GM12878 (cell line): Measurements from ENCODE around the gene DLEC1. TPM values are rescaled to one million over a fixed set of nuclear protein-coding genes. Genes with fewer than 3 reads are reported as not detected.
"Not testable (repeated sequence)": the region's sequence is repeated elsewhere in the genome, so short reads cannot be mapped to it uniquely, and the experiment has no call there.

Experiments used
- ATAC-seq: fragments of 200-7000 bp; cut with Tn5 transposase; 3 replicates; pipeline ENCODE4 v1.9.1; 2020; ENCODE audit warnings: mild to moderate bottlenecking, moderate library complexity
- BruUV-seq: library from RNA; stranded (reverse); fragments of 400-500 nt; replicated peaks from 2 replicates; lab custom pipeline; 2021; lab: Mats Ljungman, UMichigan
- CTCF ChIA-PET: fragments of 300-600 bp; sonication (Branson Sonifier 250); formaldehyde crosslinking; extraction: SDS; loops from one replicate; lab custom pipeline; 2021; ENCODE audit warnings: inconsistent platforms; lab: Yijun Ruan, JAX
- POLR2A ChIA-PET: fragments of 350-600 bp; formaldehyde crosslinking; extraction: SDS; loops from one replicate; lab custom pipeline; 2021; ENCODE audit warnings: inconsistent platforms; lab: Charles Lee
- RAD21 ChIA-PET: fragments of 300-600 bp; sonication (Branson Sonifier 250); formaldehyde crosslinking; loops from one replicate; lab custom pipeline; 2023; ENCODE audit warnings: antibody characterized with exemption; ENCODE audit not compliant: unreplicated experiment; lab: Charles Lee
- SMC1A ChIA-PET: fragments of 300-600 bp; sonication (Branson Sonifier 250); formaldehyde crosslinking; loops from one replicate; lab custom pipeline; 2023; ENCODE audit not compliant: unreplicated experiment, uncharacterized antibody; lab: Charles Lee
- DNase-seq: peaks from one replicate; pipeline ENCODE4 v3.0.0-alpha.2; 2011; ENCODE audit warnings: low read depth, low spot score
- FAIRE-seq: peaks from 3 replicates; lab custom pipeline; 2011; peaks lifted over from hg19 to GRCh38; lab: Jason Lieb, UNC
- H2AFZ ChIP-seq: 2 replicates; pipeline ENCODE4 v1.6.0; 2011; ENCODE audit warnings: low read depth, low read length, control low read depth; ENCODE audit not compliant: control insufficient read depth
- H3K27ac ChIP-seq: 2 replicates; pipeline ENCODE4 v1.5.1; 2011; ENCODE audit warnings: control low read depth; ENCODE audit not compliant: control insufficient read depth, insufficient read depth
- H3K27me3 ChIP-seq, 2 experiments: replicated peaks in 1 of 2; 2 replicates each; pipeline versions ENCODE4 v1.6.0 to v1.6.1; 2011; ENCODE audit warnings: low read length in 1 of 2; ENCODE audit not compliant: control insufficient read depth in 2 of 2, insufficient read depth in 2 of 2
- H3K36me3 ChIP-seq, 2 experiments: 2 replicates each; pipeline ENCODE4 v1.5.1; 2011; ENCODE audit warnings: low read length in 1 of 2; ENCODE audit not compliant: control insufficient read depth in 2 of 2, insufficient read depth in 2 of 2
- H3K4me1 ChIP-seq: 2 replicates; pipeline ENCODE4 v1.6.1; 2011; ENCODE audit warnings: mild to moderate bottlenecking, low read length, moderate library complexity, mixed read lengths; ENCODE audit not compliant: control insufficient read depth, insufficient read depth
- H3K4me2 ChIP-seq: 2 replicates; pipeline ENCODE4 v1.6.0; 2011; ENCODE audit warnings: control low read depth; ENCODE audit not compliant: control insufficient read depth, insufficient read depth
- H3K4me3 ChIP-seq: fragments of 200-600 bp; sonication (generic); 2 replicates; pipeline ENCODE4 v1.5.1; 2016
- H3K79me2 ChIP-seq: 2 replicates; pipeline ENCODE4 v1.6.0; 2011; ENCODE audit warnings: low read length; ENCODE audit not compliant: control insufficient read depth, insufficient read depth
- H3K9ac ChIP-seq: 2 replicates; pipeline ENCODE4 v1.8.0; 2011; ENCODE audit warnings: low read length, control low read depth, mixed read lengths; ENCODE audit not compliant: control insufficient read depth, insufficient read depth
- H3K9me3 ChIP-seq: replicated peaks from 3 replicates; pipeline ENCODE4 v1.5.1; 2011; ENCODE audit warnings: mild to moderate bottlenecking, low read length; ENCODE audit not compliant: control insufficient read depth, insufficient read depth
- H4K20me1 ChIP-seq: 2 replicates; pipeline ENCODE4 v1.6.0; 2011; ENCODE audit not compliant: control insufficient read depth, insufficient read depth
- NR2C2 ChIP-seq: IDR thresholded peaks from 2 replicates; pipeline ENCODE4 v1.6.1; 2011; ENCODE audit warnings: borderline replicate concordance, low read depth; ENCODE audit not compliant: control insufficient read depth, insufficient read length
- PBX3 ChIP-seq: IDR thresholded peaks from 2 replicates; pipeline ENCODE4 v1.6.1; 2011; ENCODE audit warnings: mild to moderate bottlenecking, low read depth, low read length, moderate library complexity; ENCODE audit not compliant: insufficient replicate concordance
- SMAD1 ChIP-seq: fragments of 450-650 bp; IDR thresholded peaks from 2 replicates; pipeline ENCODE4 v1.6.1; 2018; ENCODE audit warnings: mild to moderate bottlenecking, low read depth; ENCODE audit not compliant: partially characterized antibody
- WGBS: methylation state at CpG from one replicate; pipeline ENCODE4 v1.1.6; 2016; ENCODE audit warnings: low lambda C conversion rate; ENCODE audit not compliant: insufficient replicate concordance, insufficient coverage; ENCODE audit errors: missing lambda C conversion rate; 5-methylcytosine and 5-hydroxymethylcytosine counted together
- in situ Hi-C: fragments of 300-500 bp; cut with MboI; formaldehyde crosslinking; loops from 9 replicates; pipeline ENCODE4 v1.14.3; 2018; ENCODE audit warnings: mixed read lengths
- intact Hi-C: fragments of 100-400 bp; cut with micrococcal nuclease; formaldehyde crosslinking; loops from one replicate; pipeline ENCODE4 v1.14.2; 2022; ENCODE audit not compliant: unreplicated experiment
- polyA plus RNA-seq, 11 experiments: library from polyadenylated mRNA; depleted of rRNA in 4 of 11; unstranded in 6 of 11; stranded (reverse) in 5 of 11; fragments of >200 nt; fragmentation: Nextera tagmentation in 4 of 11; fragmentation: Illumina TruSeq in 1 of 11; extraction: Ambion mirVana in 4 of 11; extraction: Trizol in 1 of 11; gene quantifications; 1 replicate in 1 of 11; 2 replicates in 10 of 11; pipeline versions ENCODE4 v1.2.1 to v1.2.3, GENCODE V29; 2011 to 2016; ENCODE audit warnings: inconsistent platforms in 2 of 11, missing spikeins in 2 of 11, low read depth in 1 of 11
- total RNA-seq, 4 experiments: library from RNA; depleted of rRNA in 3 of 4; stranded (reverse); fragments of >200 nt in 3 of 4; fragmentation: Illumina TruSeq in 1 of 4; extraction: Trizol in 1 of 4; gene quantifications; 2 replicates each; pipeline versions ENCODE4 v1.2.1 to v1.2.3, GENCODE V29; 2013 to 2021

DLEC1 gene
- total and polyA plus RNA-seq, 10 of the 15 experiments (the other 5 are each of a cell fraction or from before 2014, with no cell fraction given) = 0.03 to 0.29 (median 0.07) TPM; not detected in 3

DNA sequence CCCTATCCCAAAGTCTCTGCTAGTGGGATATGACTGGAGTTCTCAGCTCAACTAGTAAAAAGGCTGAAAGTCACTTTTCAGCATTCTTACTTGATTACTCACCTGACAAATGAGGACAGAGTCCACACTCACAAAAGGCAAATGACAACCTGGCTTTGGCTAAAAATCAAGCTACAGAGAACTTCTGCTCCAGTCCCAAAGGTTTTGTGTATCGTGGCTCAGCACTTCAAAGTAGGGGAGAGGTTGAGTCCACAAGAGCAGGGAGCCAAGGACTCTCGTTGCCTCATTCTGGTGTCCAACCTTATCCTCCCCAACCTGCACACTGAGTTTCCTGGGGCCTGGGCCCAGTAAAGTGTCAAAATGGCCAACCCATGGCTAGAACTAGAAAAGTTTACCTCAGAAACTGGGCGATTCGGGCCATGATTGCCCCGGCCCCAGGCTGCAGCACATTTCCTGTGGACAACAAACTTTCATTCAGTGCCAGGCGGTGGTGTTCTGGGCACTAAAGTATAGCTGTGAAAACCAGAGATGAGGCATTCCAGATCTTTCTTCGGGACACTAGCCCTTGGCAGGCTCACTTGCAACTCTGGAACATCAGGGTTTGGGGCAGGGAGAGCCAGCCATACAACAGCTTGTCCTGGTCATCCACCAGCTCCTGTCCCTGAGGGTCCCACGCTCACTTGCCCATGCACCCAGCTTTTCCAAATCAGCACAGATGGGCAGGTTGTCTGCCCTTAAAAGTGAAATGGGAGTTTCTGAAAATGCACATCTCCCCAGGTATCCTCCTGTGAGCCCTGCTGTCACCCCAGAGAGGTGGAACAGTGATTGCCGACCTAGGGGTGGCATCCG lies 94.8 kb downstream of the DLEC1 start (continued):
- no peak for TF ChIP-seq SMAD1
- TF ChIP-seq PBX3 = no peak
- TF ChIP-seq NR2C2 = no peak
- TF ChIP-seq, all 136 proteins: peak for 0

DNA sequence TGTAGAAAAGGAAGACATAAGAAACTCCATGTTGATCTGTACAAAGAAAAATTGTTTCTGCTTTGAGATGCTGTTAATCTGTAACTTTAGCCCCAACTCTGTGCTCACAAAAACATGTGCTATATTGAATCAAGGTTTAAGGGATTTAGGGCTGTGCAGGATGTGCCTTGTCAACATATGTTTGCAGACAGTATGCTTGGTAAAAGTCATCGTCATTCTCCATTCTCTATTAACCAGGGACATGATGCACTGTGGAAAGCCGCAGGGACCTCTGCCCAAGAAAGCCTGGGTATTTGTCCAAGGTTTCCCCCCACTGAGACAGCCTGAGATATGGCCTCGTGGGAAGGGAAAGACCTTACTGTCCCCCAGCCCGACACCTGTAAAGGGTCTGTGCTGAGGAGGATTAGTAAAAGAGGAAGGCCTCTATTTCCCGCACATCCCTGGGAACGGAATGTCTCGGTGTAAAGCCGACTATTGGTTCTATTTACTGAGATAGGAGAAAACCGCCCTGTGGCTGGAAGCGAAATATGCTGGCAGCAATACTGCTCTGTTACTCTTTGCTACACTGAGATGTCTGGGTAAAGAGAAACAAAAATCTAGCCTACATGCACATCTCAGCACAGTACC lies 95.6 kb downstream of the DLEC1 start:
- Histone ChIP-seq H3K4me2 (peak overlapping the region; percentile 26; the same call in 1 of the 2 replicates), H3K4me1 (peaks cover 27% of the 10 kb centered on the region), H3K79me2 (peaks cover 48% of the 10 kb centered on the region), H3K36me3 (peaks cover 0 to 27% of the 10 kb centered on the region in 2 experiments; a peak in 3 of 4 replicates)
- RAD21 ChIA-PET, H3K4me3 ChIP-seq, H2AFZ ChIP-seq, in situ Hi-C loops, H4K20me1 ChIP-seq, FAIRE-seq, SMC1A ChIA-PET, H3K9me3 ChIP-seq, H3K27me3 ChIP-seq, ATAC-seq, BruUV-seq, H3K27ac ChIP-seq, H3K9ac ChIP-seq, DNase-seq: not testable (repeated sequence)
- 95% methylated on average over 10 of the region's 10 CpGs for WGBS
- intact Hi-C loops = loop anchor here (5.0 kb wide), 1 partner anchor 78 kb away; no protein-coding TSS in a partner anchor
- POLR2A ChIA-PET = interaction anchor here (1.1 kb wide), 1 partner anchor 45 kb away, joined by 3 read pairs; no protein-coding TSS in a partner anchor
- CTCF ChIA-PET = interaction anchor here (0.5 to 6.0 kb wide), 4 partner anchors 20 to 212 kb away, joined by 3 to 54 read pairs (median 5); partner anchors contain the start of gene XYLB
